ENCODE data around the gene CLEC19A.

The CLEC19A gene

DNA sequence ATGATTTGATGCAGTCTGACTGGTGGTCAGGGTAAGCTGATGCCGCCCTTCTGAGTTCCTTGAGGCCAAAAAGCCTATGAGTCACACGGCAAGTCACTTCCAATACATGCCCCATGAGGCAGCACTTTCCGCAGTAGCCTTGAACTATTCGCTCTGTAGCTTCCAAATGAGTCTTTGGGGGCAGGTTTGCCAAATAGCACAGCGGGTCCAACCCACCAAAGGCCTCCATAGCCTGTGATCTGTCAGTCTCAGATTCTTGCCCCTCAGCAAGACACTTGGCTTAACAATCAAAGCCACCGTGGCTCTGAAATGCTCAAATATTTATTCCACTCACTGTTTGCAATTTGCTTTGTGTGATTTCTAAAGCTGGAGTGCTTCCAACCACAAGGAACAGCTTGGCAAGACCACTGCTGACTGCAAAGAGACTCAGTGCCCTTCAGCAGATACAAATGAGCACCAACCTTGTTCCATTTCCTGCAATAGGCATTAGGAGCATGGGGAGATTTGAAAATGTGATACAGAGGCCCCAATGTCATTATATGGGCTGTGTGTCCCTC, 45.4 kb downstream of the CLEC19A start:
- H3K9me2 ChIP-seq (replicated peaks; ENCODE audit: insufficient read depth, low read length) = no peaks in the 10 kb centered on the region
- H3K36me3 ChIP-seq (ENCODE audit: low read length) = no peaks in the 10 kb centered on the region
- no peak overlapping the region for H3K4me2 ChIP-seq (ENCODE audit: low read depth, low read length, poor library complexity, severe bottlenecking)
- no peak overlapping the region for H3K4me3 ChIP-seq (ENCODE audit: insufficient read depth, low read length, poor library complexity, severe bottlenecking)
- no peak overlapping the region for H2AFZ ChIP-seq (ENCODE audit: low read depth, low read length, severe bottlenecking)
- no peaks in the 10 kb centered on the region for H3K79me2 ChIP-seq (ENCODE audit: insufficient read depth, low read length)
- no peaks in the 10 kb centered on the region for H3K9me3 ChIP-seq (ENCODE audit: insufficient read depth, low read length)
- TF ChIP-seq EZH2phosphoT487 (conservative IDR thresholded peaks at IDR 0.05; ENCODE audit: low read length) = no peak
- TF ChIP-seq, protein P1, sequence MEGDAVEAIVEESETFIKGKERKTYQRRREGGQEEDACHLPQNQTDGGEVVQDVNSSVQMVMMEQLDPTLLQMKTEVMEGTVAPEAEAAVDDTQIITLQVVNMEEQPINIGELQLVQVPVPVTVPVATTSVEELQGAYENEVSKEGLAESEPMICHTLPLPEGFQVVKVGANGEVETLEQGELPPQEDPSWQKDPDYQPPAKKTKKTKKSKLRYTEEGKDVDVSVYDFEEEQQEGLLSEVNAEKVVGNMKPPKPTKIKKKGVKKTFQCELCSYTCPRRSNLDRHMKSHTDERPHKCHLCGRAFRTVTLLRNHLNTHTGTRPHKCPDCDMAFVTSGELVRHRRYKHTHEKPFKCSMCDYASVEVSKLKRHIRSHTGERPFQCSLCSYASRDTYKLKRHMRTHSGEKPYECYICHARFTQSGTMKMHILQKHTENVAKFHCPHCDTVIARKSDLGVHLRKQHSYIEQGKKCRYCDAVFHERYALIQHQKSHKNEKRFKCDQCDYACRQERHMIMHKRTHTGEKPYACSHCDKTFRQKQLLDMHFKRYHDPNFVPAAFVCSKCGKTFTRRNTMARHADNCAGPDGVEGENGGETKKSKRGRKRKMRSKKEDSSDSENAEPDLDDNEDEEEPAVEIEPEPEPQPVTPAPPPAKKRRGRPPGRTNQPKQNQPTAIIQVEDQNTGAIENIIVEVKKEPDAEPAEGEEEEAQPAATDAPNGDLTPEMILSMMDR (IDR thresholded peaks at IDR 0.05; ENCODE audit: insufficient read depth, low read length, poor library complexity, severe bottlenecking) = no peak
- no peak overlapping the region for H3K9ac ChIP-seq (ENCODE audit: low read length)
- H3K27ac ChIP-seq (ENCODE audit: low read depth, low read length) = no peak overlapping the region
- H3K27me3 ChIP-seq (ENCODE audit: low read length) = no peaks in the 10 kb centered on the region
- no peaks in the 10 kb centered on the region for H4K20me1 ChIP-seq (ENCODE audit: low read depth, low read length)
- no peaks in the 10 kb centered on the region for H3F3A ChIP-seq (ENCODE audit: insufficient read depth)

GRCh38 chr16:19331794-19332193, 46.3 kb downstream of the CLEC19A start:
- Histone ChIP-seq H3K79me2 (ENCODE audit: insufficient read depth, low read length) (no peaks in the 10 kb centered on the region), H3K36me3 (ENCODE audit: low read length) (no peaks in the 10 kb centered on the region), H3K9ac (ENCODE audit: low read length) (no peak overlapping the region), H3K27me3 (ENCODE audit: low read length) (no peaks in the 10 kb centered on the region), H3K9me2 (replicated peaks; ENCODE audit: insufficient read depth, low read length) (no peaks in the 10 kb centered on the region), H3K27ac (ENCODE audit: low read depth, low read length) (no peak overlapping the region), H3K4me3 (ENCODE audit: insufficient read depth, low read length, poor library complexity, severe bottlenecking) (no peak overlapping the region), H3F3A (ENCODE audit: insufficient read depth) (no peaks in the 10 kb centered on the region), H2AFZ (ENCODE audit: low read depth, low read length, severe bottlenecking) (no peak overlapping the region), H3K4me2 (ENCODE audit: low read depth, low read length, poor library complexity, severe bottlenecking) (no peak overlapping the region), H3K9me3 (ENCODE audit: insufficient read depth, low read length) (no peaks in the 10 kb centered on the region), H4K20me1 (ENCODE audit: low read depth, low read length) (no peaks in the 10 kb centered on the region)
- no peak for TF ChIP-seq EZH2phosphoT487 (conservative IDR thresholded peaks at IDR 0.05; ENCODE audit: low read length)
- TF ChIP-seq, protein P1 (IDR thresholded peaks at IDR 0.05; ENCODE audit: insufficient read depth, low read length, poor library complexity, severe bottlenecking) = no peak

- H3K9ac ChIP-seq (ENCODE audit: low read length) = no peak overlapping the region
- H3K36me3 ChIP-seq (ENCODE audit: low read length) = no peaks in the 10 kb centered on the region
- H3K9me3 ChIP-seq (ENCODE audit: insufficient read depth, low read length) = no peaks in the 10 kb centered on the region
Measured at GRCh38 chr16:19338335-19338734, 52.8 kb downstream of the CLEC19A start.

More at GRCh38 chr16:19338335-19338734, 52.8 kb downstream of the CLEC19A start:
- Histone ChIP-seq H3K79me2 (ENCODE audit: insufficient read depth, low read length) (no peaks in the 10 kb centered on the region), H3K4me3 (ENCODE audit: insufficient read depth, low read length, poor library complexity, severe bottlenecking) (no peak overlapping the region), H3K9me2 (replicated peaks; ENCODE audit: insufficient read depth, low read length) (no peaks in the 10 kb centered on the region), H3K4me2 (ENCODE audit: low read depth, low read length, poor library complexity, severe bottlenecking) (no peak overlapping the region), H3K27me3 (ENCODE audit: low read length) (no peaks in the 10 kb centered on the region), H3K27ac (ENCODE audit: low read depth, low read length) (no peak overlapping the region), H2AFZ (ENCODE audit: low read depth, low read length, severe bottlenecking) (no peak overlapping the region), H3F3A (ENCODE audit: insufficient read depth) (no peaks in the 10 kb centered on the region), H4K20me1 (ENCODE audit: low read depth, low read length) (no peaks in the 10 kb centered on the region)
- TF ChIP-seq EZH2phosphoT487 (conservative IDR thresholded peaks at IDR 0.05; ENCODE audit: low read length) = no peak
- TF ChIP-seq, protein P1 (IDR thresholded peaks at IDR 0.05; ENCODE audit: insufficient read depth, low read length, poor library complexity, severe bottlenecking) = no peak
